ENCODE data around the gene RTL5.

Gene RTL5

DNA sequence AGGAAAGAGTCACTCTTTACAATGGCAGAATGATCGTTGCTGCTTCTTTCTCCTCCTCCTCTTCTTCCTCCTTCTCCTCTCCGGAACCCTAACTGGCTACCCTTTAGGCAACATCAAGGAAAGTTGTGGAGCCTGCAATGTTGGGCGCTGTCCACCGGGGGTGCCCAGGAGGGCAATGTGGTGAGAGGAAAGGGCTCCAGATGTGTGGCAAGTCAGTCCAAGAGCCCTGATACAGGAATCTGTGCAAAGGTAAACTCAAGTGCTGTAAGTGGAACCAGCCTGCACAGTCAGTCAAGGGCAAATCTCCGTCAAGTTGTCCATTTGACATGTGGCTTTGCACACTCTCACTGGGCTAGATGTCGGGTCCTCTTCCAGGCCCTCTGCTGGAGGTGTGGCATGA lies 2.8 kb downstream of the RTL5 start:
- DNase-seq = peak; percentile 14

DNA sequence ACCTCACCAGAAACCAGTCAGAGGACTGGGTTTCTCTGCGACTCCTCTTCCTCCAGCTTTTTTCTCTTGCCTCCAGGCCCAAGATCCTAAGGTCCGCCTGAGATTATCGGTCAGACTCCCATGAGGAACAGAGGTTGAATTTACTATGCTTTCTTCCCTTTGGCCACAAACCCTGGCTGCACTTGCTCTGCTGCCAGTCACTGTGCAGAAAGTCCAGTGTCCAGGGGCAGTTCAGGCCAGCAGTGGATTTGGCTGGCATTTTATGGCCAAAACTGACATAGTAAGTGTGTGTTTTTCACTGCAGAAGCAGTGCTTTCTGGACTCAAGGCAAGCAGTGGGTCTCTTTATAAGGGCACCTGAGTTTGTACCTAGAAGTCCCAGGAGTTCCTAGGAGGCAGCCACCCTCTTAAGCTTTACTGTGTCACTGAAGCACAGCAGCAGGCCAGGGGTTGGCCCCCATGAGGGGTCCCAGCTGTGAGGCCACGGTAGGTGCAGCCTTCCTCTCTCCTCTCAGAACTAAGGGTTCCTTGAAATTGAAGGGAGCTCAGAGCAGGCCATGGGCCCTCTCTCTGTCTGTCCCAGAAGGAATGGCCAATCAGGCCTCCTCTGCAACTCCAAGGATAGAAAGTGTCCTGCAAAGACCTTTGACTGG lies 3.4 kb downstream of the RTL5 start:
- DNase-seq = no peak

DNA sequence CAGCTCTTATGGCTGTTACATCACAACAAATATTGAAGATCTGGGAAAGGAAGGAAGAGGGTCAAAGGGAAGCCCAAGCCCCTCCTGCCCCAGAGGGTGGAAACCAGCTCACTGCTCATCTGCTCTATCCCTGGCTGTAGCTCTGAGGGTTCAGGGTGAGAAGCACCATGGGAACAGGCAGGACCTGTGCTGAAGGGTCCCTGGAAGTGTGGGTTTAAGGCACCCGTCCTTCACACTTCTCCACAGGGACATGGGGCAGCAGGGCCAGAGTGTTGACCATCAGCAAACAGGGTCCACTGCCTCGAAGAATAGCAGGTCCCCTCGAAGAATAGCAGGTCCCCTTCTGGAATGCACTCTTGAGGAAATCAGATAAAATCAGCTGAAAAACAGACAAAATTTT lies 4.4 kb downstream of the RTL5 start:
- DNase-seq = no peak

DNA sequence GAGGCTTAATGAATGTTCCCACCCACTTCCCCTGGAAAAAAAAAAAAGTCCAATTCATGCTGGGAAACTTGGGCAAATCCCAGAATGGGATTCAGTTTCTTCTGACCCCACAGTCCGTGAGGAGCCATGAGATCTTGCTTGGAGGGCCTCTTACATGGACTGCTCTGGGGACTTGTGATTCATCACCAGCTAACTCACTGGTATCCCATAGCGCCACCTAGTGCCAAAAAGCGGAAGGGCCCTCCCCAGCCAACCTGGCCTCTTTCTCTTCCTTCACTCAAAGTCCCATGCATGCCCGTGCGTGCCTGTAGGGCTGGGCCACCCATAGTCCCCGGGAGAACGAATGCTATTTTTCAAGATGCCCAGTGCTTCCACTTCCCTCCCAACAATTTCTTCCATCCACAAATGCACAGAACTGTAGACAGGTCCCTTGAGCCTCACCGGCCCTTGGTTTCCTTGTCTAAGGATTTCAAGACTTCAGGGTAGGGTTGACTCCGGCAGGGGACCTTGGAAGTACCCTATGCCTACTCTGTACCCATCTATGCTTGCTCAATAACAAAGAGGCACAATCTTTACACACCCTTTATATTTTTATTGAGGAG lies 5.1 kb downstream of the RTL5 start:
- DNase-seq = peak; percentile 71

DNA sequence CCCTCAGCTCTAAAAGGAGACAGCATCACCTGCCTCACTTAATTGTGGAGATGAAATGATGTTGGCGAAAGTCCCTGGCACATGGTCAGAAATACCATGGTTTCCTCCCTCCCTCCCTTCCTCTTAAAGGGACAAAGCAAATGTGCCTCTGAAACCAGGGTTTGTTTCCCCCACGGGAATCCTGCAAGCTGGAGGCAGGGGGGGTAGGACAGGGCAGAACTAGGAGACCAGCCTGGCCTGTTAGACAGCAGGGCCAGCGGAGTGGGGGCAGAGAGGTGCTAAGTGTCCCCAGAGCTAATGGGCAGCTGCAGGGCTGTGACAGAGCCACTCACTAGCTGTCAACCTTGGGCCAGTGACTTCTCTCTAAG lies 5.7 kb downstream of the RTL5 start:
- DNase-seq = no peak

DNA sequence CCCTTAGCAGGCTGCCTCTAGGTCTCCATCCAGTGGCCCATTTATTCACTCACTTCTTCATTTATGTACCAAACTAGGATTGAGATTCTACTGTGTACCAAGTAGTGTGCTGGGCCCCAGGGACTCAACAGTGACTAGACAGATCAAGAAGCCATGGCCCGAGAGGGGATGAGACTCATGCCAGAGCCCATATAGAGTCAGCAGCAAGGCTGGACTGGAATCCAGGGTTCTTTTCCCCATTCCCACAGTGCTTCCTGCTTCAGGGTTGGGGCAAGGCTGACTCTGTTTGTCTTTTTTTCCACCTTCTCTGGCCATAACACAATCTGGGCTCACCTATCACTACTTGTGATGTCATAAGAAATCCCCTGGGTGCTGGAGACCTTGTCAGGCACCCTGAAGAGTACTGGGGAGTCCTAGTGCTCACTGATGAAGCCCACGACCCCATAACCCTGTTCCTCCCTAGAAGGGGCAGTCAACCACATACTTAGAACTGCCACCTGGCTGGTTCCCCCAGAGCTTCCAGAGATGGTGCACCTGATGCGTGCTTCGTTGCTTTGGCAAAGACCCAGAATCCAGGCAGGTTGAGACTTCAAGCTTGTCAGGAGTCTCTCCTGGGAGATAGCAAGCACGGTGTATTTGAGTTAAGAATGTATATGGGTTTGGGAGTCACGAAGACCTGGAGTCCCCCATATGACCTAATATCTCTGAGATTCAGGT lies 6.2 kb downstream of the RTL5 start:
- no peak for DNase-seq

DNA sequence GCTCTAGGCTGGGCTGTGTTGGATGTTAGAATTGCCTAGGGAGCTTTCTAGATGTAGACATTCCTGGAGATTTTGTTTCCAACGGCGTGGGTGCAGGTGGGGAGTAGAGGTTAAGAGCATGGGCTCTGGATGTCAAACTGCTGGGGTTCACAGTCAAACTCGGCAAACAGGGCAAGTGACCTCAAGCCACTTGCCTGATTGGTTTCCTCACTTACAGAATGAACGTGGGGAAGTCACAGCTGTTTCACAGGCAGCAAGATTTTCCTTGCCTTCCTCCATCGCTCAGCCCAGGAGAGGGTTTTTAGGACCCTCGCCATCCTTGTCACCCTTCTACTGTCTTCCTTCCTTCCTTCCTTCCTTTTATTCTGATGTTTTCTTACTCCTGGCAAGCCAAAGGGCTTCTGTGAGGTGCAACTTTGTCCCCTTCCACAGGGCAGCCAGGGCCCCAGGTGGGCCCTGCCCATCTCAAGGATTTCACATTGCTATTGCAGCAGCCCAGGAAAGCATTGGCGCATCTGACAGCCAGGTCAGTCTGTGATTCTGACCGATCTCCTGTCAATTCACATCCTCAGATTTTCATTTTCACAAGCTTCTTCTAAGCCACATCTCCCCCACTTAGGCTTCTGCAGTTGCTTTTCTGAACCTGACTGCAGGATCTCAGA lies 7.0 kb downstream of the RTL5 start:
- DNase-seq = no peak

DNA sequence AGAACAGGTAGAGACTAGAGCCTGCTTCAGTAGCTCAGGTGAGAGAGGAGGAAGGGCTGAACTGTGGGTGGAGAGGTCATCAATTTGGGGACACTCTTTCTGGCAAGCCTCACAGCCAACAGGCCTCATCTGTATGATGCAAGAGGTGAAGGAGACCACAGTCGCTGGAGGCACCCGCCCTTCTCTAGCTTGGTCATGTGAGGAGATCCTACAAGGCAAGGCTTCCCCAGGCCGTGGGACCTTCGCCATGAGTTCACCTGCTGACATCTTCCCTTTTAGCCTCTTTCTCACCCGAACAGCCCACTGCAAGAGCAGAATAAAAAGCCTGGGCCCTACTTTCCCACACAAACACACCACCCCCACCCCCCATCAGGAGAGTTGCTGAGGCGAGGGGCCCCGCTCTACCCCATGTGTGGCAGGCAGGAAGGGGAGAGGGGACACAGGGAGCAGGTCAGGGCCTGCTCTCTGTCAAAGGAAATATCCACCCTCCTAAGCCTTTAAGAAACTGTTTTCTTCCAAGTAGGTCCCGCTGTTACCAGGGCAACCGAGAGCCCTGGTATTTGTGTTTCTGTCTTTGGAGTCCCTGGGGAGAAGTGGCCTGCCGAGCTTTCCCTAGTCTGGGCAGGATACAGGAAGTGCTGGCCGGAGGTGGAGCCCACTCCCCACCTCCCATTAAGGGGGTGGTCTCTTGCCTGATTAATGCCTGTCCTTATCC lies 8.1 kb downstream of the RTL5 start:
- no peak for DNase-seq

DNA sequence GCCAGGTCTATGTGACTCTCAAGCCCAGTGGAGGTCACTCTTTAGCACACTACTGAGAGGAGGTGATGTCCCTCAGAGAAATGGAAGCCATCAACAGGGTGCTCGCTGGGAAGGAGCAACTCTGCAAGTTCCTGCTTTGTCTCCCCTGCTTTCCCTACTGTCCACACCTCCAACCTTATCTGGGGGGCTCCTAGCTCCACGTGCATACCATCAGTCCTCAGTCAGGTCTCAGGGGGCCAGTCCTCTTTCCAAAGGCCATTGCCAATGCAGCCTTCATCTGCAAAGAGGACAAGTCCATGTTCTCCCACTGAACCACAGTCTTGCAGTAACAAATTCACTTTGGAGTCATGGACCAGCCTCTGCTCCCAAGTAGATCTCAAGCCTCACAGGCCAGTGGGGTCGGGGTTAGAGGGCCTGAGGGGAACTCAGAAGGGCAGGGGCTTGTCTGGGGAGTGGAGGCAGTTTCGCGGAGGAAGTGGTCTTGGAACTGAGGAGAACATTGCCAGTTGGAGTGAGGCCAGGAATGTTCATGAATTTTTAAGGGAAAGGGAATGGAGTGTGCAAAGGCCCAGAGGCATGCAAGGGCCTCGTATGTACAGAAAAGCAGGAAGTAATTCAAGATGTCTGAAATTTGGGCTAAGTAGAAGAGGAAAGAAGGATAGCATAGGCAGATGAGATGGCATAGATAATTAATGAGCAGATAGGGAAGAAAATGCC lies 8.9 kb downstream of the RTL5 start:
- DNase-seq = no peak

DNA sequence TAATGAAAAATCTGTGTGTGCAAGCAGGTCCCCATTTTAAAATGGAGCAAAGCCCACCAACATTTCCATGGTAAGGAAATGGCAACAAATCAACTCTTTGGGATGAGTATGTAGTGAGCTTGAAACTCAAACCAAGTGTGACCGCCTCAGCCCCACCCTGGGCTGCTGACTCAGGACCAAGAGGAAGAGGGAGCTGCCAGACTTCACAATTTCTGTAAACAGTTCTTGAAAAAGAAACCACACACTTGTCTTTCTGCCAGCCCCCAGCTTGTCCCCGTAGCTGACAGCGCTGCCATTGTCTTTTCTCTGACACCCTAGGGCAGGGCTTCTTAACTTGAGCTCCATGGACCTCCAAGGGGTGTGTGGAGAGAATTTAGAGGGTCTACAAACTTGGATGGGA lies 10.3 kb downstream of the RTL5 start:
- DNase-seq = peak; percentile 71

DNA sequence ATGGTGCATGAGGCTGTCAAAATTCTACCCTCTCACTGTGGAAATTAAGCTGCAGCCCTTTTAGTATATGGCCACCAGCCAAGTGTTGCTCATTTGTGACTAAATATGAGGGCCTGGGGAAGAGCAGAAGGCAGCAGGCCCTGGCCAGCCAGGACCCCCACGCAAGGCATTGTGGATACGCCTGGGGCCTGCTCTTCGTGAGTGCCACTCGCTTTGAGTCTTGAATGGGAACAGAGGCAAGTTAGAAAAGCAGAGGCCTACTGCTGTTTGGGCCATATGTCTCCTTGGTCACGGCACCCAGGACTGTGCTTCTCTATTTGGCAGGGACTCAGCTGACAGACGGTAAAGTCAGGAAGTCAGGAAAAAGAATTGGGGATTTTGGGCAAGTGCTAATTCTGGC lies 10.9 kb downstream of the RTL5 start:
- peak; percentile 14 for DNase-seq

DNA sequence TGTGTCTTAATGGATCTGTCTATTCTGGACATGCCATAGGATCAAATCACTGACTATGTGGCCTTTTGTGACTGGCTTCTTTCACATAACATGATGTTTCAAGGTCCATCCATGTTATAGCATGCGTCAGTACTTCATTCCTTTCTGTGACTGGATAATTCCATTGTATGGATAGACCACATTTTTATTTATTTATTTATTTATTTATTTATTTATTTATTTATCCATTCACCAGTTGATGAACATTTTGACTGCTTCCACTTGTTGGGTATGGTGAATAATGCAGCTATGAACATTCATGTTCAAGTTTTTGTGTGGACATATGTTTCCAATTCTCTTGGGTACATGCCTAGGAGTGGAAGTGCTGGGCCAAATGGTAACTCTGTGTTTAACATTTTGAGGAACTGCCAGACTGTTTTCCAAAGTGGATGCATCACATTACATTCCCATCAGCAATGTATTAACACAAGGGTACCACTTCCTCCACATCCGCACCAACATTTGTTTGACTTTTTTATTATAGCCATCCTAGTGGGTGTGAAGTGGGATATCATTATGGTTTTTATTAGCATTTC lies 14.0 kb downstream of the RTL5 start:
- no peak for DNase-seq

DNA sequence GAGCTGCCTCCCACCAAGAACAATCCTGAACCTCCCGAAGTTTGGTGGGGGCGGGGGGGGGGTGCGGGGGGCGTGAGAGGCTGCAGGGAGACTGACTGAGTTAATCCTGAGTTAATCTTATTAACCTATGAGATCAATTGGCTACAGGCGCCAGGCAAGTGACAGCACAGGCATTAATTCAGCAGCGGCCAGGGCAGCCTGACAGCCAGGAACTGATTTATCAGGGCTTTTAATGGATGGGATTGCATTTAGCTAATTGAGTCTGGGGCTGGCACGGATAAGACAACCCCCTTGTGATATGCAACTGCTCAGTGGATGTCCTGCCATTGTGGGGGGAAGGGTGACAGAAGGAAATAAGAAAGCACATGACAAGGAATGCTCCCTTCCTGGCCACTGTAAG lies 16.3 kb downstream of the RTL5 start:
- DNase-seq = no peak

DNA sequence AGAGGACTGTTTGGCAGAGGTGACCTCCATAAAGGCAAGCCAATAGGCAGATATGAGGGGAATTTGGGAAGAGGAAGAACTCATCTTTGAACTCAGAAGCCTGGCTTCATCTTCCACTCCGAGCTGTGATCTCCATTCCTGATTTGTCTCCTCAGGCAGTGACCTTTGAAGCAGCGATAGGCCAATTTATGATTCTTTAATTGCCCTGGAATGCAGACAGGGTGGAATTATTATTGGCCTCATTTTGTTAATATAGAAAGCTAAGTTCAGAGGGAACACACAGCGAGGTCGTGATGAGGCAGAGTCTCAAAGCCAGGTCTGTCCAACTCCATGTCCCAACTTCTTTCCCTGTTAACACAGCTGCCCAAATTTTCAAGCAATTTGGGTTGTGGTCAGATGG lies 16.9 kb downstream of the RTL5 start:
- DNase-seq = no peak

DNA sequence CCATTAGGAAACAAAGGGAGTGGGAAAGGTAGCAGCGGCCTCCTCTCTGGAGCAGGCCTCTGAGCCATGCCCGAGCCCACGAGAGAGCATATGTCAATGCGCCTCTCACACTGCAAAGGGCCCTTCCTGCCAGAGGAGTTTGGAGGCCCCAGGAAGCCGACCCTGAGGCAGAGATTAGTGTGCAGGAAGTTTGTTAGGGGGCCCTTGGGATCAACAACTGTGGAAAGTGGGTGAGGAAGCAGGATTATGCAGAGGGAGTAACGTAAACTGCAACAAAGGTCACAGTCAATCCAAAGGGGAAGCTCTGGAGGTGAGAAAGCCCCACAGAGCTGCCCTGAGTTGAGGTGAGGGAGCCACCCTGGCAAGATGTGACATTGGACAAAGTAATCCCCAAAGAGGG lies 17.4 kb downstream of the RTL5 start:
- no peak for DNase-seq

DNA sequence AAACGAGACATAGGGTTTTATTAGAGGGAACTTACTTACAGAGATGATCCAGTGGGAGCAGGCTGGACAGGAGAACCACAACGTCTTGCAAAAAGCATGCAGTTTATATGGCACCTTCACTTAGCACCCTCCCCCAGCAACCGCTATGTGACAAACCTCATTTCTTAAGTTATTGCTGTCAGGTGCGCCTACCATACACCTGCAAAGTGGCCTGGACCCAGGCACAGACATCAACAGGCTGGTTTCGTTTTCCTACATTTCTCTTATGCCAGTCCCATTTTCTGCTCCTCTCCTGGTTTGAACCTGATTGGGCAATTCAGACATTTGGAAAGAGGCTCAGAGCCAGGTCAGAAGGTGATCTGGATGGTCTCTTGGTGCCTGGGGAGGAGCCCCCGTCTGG lies 18.3 kb downstream of the RTL5 start:
- DNase-seq = no peak

DNA sequence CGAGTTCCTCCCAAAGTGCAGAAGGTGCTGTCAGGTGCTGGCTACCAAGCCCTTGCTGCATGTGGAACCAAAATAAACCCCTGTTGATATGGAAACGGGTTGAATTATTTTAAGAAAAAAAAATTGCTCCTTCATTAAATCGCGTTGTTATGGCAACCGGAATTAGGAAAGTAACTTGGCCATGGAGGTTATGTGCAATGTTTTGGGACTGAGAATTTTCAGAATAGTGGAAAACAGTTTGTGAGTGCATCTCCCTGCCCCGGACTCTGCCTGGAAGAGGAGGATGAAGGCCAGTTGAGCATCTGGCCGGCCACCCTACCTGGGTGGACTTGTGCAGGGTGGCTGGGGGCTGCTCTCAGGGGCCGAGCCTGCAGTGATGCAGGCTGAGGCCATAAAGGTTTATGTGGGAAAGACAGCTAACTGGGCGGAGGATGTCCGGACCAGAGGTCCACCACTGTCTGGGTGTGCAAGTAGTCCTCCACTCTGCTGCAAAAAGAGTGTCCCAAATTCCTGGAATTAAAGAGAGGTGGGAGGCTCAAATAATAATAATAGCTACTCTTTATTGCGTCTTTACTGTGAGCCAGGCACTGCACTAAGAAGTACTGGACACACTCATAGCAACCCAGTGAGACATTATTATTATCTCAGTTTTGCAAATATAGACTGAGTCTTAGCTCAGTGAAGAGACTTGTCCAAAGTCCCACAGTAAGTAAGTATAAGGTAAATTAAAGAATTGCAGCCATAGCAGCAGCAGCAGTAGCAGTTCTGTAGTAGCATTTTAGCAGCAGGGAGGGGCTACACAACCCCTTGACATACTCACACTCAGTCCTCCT lies 20.6 kb downstream of the RTL5 start:
- no peak for DNase-seq

DNA sequence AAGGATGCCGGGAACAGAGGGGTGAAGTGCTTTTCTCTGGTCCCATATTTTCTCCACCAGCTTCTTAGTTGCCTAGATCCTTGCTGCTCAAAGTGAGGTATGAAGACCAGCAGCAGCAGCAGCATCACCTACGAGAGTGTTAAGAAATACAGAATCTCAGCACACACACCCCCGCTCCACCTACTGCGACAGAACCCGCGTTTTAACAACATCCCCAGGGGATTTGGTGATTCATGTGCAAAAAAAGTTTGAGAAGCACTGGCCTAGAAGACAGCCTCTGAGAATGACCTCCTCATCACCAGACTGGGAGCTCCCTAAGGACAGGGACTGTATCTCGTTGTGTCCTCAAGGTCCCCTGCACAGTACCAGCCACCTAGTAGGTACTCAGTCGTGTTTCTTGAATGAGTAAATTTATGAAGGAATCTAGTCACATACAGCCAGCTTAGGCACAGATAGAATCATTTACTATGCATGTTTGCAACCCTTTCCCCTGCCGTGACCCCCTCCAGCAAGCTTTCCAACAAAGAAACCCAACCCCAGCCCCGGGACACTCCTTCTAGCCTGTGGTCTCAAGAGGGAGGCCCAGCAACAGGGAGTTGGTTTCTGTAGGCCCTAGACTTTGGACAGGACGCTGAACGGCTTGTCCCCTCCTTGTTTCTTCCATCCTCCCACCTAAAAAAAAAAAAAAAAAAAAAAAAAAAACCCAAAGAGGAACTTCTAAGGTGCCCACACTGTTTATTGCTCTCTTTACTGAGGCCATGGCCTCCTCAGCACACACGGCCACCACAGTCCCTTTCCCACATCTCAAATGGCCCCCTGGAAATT lies 21.5 kb downstream of the RTL5 start:
- no peak for DNase-seq

DNA sequence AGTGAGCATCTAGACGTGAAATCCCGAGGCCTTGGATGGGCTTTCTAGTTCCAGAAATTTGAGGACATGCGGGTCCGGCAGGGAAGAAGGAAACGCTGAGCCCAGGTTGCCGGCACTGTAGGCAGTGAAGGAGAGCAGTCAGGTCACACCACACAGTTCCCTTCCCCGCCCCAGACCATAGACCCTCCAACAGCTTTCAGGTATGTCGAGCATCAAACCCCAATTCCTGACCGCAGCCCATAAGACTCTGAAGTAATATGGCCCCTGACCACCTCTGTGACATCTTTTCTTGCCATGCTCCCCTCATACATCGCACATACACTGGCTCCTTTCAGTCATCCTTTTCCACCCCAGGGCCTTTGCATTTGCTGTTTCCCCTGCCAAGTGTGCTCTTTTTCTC lies 23.0 kb downstream of the RTL5 start:
- DNase-seq = no peak

DNA sequence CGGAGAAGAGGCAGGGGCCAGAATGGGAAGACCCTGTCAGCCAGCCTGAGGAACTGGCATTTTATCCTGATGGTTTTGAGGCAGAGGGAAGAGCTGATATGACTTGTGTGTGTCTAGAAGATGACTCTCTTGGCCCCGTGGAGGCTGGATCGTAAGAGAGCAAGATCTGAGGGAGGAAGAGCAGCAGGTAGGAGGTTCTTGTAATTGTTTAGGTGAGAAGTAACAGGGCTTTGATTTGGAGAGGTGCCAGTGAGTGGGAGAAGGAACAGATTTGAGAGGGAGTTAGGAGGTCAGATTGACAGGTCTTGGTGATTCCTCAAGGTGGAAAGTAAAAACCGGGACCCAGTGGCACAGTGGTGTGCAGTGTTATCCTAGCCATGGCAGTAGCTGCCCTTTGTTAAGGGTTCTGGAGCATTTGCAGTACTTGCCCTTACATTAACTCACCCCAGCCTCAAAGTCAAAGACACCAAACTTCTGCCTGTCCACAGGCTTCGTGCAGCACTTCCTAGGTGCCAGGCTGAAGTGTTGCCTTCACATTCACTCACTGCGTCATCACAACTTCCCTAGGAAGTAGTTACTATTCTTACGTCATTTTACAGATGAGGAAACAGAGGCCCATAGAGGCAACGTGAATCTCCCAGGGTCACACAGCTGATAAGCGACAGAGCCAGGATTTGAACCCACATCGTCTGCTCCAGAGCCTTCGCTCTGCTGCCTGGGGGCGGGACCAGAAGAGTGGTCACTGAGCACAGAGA lies 23.7 kb downstream of the RTL5 start:
- DNase-seq = no peak
